ENCODE data around the gene TKT. TPM values are rescaled to one million over a fixed set of nuclear protein-coding genes. Genes with fewer than 3 reads are reported as not detected.

Gene TKT
- total RNA-seq, 1 experiment from 2014 or later, result 650 TPM

DNA sequence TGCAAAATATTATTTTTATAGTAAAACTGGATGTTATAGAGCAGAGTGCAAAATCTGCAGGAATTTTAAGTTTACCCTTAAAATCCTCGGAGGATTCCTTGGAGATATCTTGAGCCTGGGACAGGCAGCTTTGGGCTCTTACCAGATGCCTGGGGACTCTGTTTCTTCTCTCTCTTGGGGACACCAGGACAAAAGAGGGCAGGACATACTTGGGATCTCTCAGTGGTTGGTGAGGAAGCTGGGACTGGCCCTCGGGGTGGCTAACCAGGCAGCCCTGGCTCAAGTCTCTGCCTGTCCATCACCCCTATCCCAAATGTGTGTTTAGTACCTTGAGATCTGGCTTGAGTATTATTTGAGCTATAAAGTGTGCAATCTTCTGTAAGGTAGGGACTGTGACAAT is 38.6 kb downstream of the TKT start:
- Histone ChIP-seq H3K23me2 (ENCODE audit: insufficient read length, low read depth, low read length, poor library complexity, severe bottlenecking) (no peaks in the 10 kb centered on the region), H3K9ac (ENCODE audit: extremely low read depth, insufficient read length, low read length) (no peak overlapping the region), H3T11ph (ENCODE audit: low read length) (no peak overlapping the region), H3K4me1 (ENCODE audit: insufficient read depth, low read length) (no peaks in the 10 kb centered on the region), H2BK5ac (ENCODE audit: insufficient read length, low read length) (no peak overlapping the region), H3K27ac (ENCODE audit: insufficient read length, low read depth, low read length) (no peak overlapping the region), H3K27me3 (ENCODE audit: insufficient read depth, low read length) (no peaks in the 10 kb centered on the region), H3K23ac (ENCODE audit: insufficient read length, low read depth, low read length) (no peak overlapping the region), H3K79me1 (ENCODE audit: insufficient read depth, low read depth, low read length, poor library complexity, severe bottlenecking) (no peaks in the 10 kb centered on the region), H2BK20ac (ENCODE audit: low read depth, low read length, poor library complexity, severe bottlenecking) (no peak overlapping the region), H4K20me1 (ENCODE audit: control insufficient read depth, insufficient read depth, insufficient read length) (no peaks in the 10 kb centered on the region), H2AFZ (ENCODE audit: low read length) (no peak overlapping the region), H3K18ac (ENCODE audit: insufficient read length, low read depth, low read length) (no peak overlapping the region), H2BK120ac (ENCODE audit: low read depth, low read length, poor library complexity, severe bottlenecking) (no peak overlapping the region), H4K8ac (replicated peaks; ENCODE audit: insufficient read length, low read depth, low read length) (no peak overlapping the region), H4K91ac (ENCODE audit: insufficient read length, low read depth, low read length) (no peak overlapping the region), H3K9me3 (ENCODE audit: control insufficient read depth, low read depth, low read length) (no peaks in the 10 kb centered on the region), H2BK15ac (ENCODE audit: low read depth, low read length) (no peak overlapping the region), H4K5ac (ENCODE audit: insufficient read length, low read depth, low read length) (no peak overlapping the region), H3K14ac (ENCODE audit: insufficient read depth, low read length) (no peak overlapping the region), H3K79me2 (ENCODE audit: insufficient read depth, low read length) (no peaks in the 10 kb centered on the region), H3K56ac (ENCODE audit: insufficient read length, low read depth, low read length) (no peak overlapping the region), H3K4ac (ENCODE audit: low read depth, low read length) (no peak overlapping the region), H3K4me2 (ENCODE audit: insufficient read depth, insufficient read length, low read length) (no peak overlapping the region), H2BK12ac (ENCODE audit: insufficient read length, low read depth, low read length) (no peak overlapping the region), H2AK5ac (ENCODE audit: insufficient read length, low read length) (no peak overlapping the region)
- no peak overlapping the region for H3K27ac Mint-ChIP-seq
- H3K9me3 Mint-ChIP-seq, result no peaks in the 10 kb centered on the region
- DNase-seq, result no peak
- H3K4me1 Mint-ChIP-seq, result peaks cover 0 to 5% of the 10 kb centered on the region in 2 experiments
- no peak overlapping the region for H3K4me3 Mint-ChIP-seq
- TF ChIP-seq, protein P1, sequence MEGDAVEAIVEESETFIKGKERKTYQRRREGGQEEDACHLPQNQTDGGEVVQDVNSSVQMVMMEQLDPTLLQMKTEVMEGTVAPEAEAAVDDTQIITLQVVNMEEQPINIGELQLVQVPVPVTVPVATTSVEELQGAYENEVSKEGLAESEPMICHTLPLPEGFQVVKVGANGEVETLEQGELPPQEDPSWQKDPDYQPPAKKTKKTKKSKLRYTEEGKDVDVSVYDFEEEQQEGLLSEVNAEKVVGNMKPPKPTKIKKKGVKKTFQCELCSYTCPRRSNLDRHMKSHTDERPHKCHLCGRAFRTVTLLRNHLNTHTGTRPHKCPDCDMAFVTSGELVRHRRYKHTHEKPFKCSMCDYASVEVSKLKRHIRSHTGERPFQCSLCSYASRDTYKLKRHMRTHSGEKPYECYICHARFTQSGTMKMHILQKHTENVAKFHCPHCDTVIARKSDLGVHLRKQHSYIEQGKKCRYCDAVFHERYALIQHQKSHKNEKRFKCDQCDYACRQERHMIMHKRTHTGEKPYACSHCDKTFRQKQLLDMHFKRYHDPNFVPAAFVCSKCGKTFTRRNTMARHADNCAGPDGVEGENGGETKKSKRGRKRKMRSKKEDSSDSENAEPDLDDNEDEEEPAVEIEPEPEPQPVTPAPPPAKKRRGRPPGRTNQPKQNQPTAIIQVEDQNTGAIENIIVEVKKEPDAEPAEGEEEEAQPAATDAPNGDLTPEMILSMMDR (conservative IDR thresholded peaks at IDR 0.05), result no peak
- H3K36me3 Mint-ChIP-seq (ENCODE audit: insufficient read depth in 1 of 3, low read depth in 3 of 3), result peaks cover 0 to 2% (median 0%) of the 10 kb centered on the region in 3 experiments; a peak in 1 of 7 replicates
- H3K27me3 Mint-ChIP-seq (ENCODE audit: low read depth), result peaks cover 6% of the 10 kb centered on the region
- no CpG with 5 or more reads among the region's 2 CpGs for whole genome bisulfite sequencing (ENCODE audit: extremely low coverage, insufficient read length, low lambda C conversion rate)
